Measurements from ENCODE around the gene LRCOL1. TPM values are rescaled to one million over a fixed set of nuclear protein-coding genes. Genes with fewer than 3 reads are reported as not detected.

LRCOL1 gene
- total and polyA plus RNA-seq, 10 of the 15 experiments (the other 5 are each of a cell fraction or from before 2014, with no cell fraction given) = not detected

GRCh38 chr12:132624186-132624855, 13.9 kb upstream of the LRCOL1 start:
- no peak for DNase-seq (ENCODE audit: low read depth, low spot score)
- no peak for TF ChIP-seq NFIC (IDR thresholded peaks at IDR 0.05; ENCODE audit: low read depth, low read length)
- TF ChIP-seq SREBF2 (IDR thresholded peaks at IDR 0.05; ENCODE audit: low read length) = no peak
- no peak for TF ChIP-seq YBX1 (IDR thresholded peaks at IDR 0.05)
- TF ChIP-seq ZNF592 (IDR thresholded peaks at IDR 0.05) = no peak
- no peak for TF ChIP-seq ZBTB33 (IDR thresholded peaks at IDR 0.05)
- no peak for TF ChIP-seq MAX (IDR thresholded peaks at IDR 0.05; ENCODE audit: low read depth, low read length)
- no peak for TF ChIP-seq ZSCAN29 (IDR thresholded peaks at IDR 0.05)
- no peak for TF ChIP-seq NR2C1 (IDR thresholded peaks at IDR 0.05)
- TF ChIP-seq CBX5 (IDR thresholded peaks at IDR 0.05; ENCODE audit: low read depth) = no peak
- TF ChIP-seq RBBP5 (conservative IDR thresholded peaks at IDR 0.05) = no peak
- TF ChIP-seq TCF7 (IDR thresholded peaks at IDR 0.05; ENCODE audit: borderline replicate concordance) = no peak
- TF ChIP-seq ZNF207 (IDR thresholded peaks at IDR 0.05; ENCODE audit: borderline replicate concordance) = no peak
- ATAC-seq = no peak
- no peaks in the 10 kb centered on the region for H3K27me3 ChIP-seq (replicated peaks in 1 of 2; ENCODE audit: control insufficient read depth in 2 of 2, insufficient read depth in 2 of 2, low read length in 1 of 2)
- no peak overlapping the region for H3K4me2 ChIP-seq (ENCODE audit: control insufficient read depth, insufficient read depth)
- ChIA-PET SMC1A (ENCODE audit: uncharacterized antibody, unreplicated experiment) (no interaction called here), POLR2A (no interaction called here), RAD21 (ENCODE audit: unreplicated experiment) (no interaction called here), CTCF (interaction anchor here (1.0 kb wide), 1 partner anchor 9 kb away, joined by 4 read pairs; no protein-coding TSS in a partner anchor)
- H3K36me3 ChIP-seq (ENCODE audit: control insufficient read depth in 2 of 2, insufficient read depth in 2 of 2, low read length in 1 of 2) = peaks cover 0 to 23% of the 10 kb centered on the region in 2 experiments; a peak in 3 of 4 replicates
- intact Hi-C loops (cut with micrococcal nuclease; ENCODE audit: unreplicated experiment) (no loop called here), in situ Hi-C loops (cut with MboI) (no loop called here)
- no peak overlapping the region for H3K9ac ChIP-seq (ENCODE audit: control insufficient read depth, insufficient read depth, low read length)
- H3K79me2 ChIP-seq (ENCODE audit: control insufficient read depth, insufficient read depth, low read length) = no peaks in the 10 kb centered on the region
- H4K20me1 ChIP-seq (ENCODE audit: control insufficient read depth, insufficient read depth) = no peaks in the 10 kb centered on the region
- no peaks in the 10 kb centered on the region for H3K4me1 ChIP-seq (ENCODE audit: control insufficient read depth, insufficient read depth, low read length)
- H2AFZ ChIP-seq (ENCODE audit: control insufficient read depth, low read depth, low read length) = no peak overlapping the region
- H3K9me3 ChIP-seq (replicated peaks; ENCODE audit: control insufficient read depth, insufficient read depth, low read length) = no peaks in the 10 kb centered on the region
- no TSS peak for BruUV-seq (replicated peaks)
- FAIRE-seq = no peak
- H3K4me3 ChIP-seq = no peak overlapping the region
- no peak overlapping the region for H3K27ac ChIP-seq (ENCODE audit: control insufficient read depth, insufficient read depth)
- 92% methylated on average over 22 of the region's 22 CpGs for WGBS (ENCODE audit: insufficient coverage, insufficient replicate concordance, low lambda C conversion rate, missing lambda C conversion rate)
